NCI-H226 (cell line): ENCODE results near the gene MFNG.

Source experiments
- DNase-seq: peaks from one replicate; pipeline ENCODE4 v3.0.0-alpha.2; 2015

The MFNG gene

GRCh38 chr22:37420686-37421467 is 65.3 kb downstream of the MFNG start:
- DNase-seq, result no peak

- DNase-seq, result no peak
Measured at GRCh38 chr22:37419969-37420685, 66.1 kb downstream of the MFNG start.

GRCh38 chr22:37419370-37419968 is 66.7 kb downstream of the MFNG start:
- DNase-seq, result no peak
